SK-N-MC (cell line): ENCODE data around the gene NFATC2.

Source experiments
- DNase-seq: peaks from one replicate; pipeline ENCODE4 v3.0.0-alpha.2; 2011; ENCODE audit warnings: low read depth, low spot score
- H3K27ac ChIP-seq: fragments of 200-600 bp; sonication (generic); 2 replicates; pipeline ENCODE4 v1.5.1; 2016; ENCODE audit warnings: mixed run types
- H3K36me3 ChIP-seq: fragments of 200-600 bp; sonication (generic); 2 replicates; pipeline ENCODE4 v1.6.1; 2017; ENCODE audit warnings: antibody characterized with exemption, low read length, mixed read lengths; ENCODE audit not compliant: insufficient read depth
- H3K4me3 ChIP-seq: fragments of 200-600 bp; sonication (generic); 2 replicates; pipeline ENCODE4 v1.5.1; 2016
- H3K9ac ChIP-seq: fragments of 200-600 bp; sonication (generic); 2 replicates; pipeline ENCODE4 v1.8.0; 2017; ENCODE audit warnings: mixed run types, mixed read lengths; ENCODE audit not compliant: insufficient read length
- H3K9me3 ChIP-seq: fragments of 200-600 bp; sonication (generic); 2 replicates; pipeline ENCODE4 v1.6.1; 2017; ENCODE audit warnings: low read depth, mild to moderate bottlenecking, antibody characterized with exemption, low read length, moderate library complexity, mixed read lengths
- EZH2 ChIP-seq: fragments of 200-600 bp; sonication (generic); IDR thresholded peaks from one replicate; pipeline ENCODE4 v1.6.1; 2017; ENCODE audit warnings: antibody characterized with exemption
- FOXP2 ChIP-seq: optimal IDR thresholded peaks from 2 replicates; pipeline ENCODE3; 2011; ENCODE audit warnings: mild to moderate bottlenecking, moderate library complexity; ENCODE audit not compliant: insufficient read depth; ENCODE audit errors: extremely low read length, control extremely low read depth
- POLR2AphosphoS5 ChIP-seq: IDR thresholded peaks from 2 replicates; pipeline ENCODE4 v1.6.1; 2012; ENCODE audit warnings: mild to moderate bottlenecking, low read depth, low read length, borderline replicate concordance

NFATC2 gene

GRCh38 chr20:51382111-51382985 lies 160.2 kb downstream of the NFATC2 start:
- DNase-seq, result no peak
- TF ChIP-seq FOXP2 (no peak), EZH2 (no peak), POLR2AphosphoS5 (no peak)
- no peaks in the 10 kb centered on the region for H3K9me3 ChIP-seq
- no peaks in the 10 kb centered on the region for H3K36me3 ChIP-seq
- no peak overlapping the region for H3K27ac ChIP-seq
- H3K4me3 ChIP-seq, result no peak overlapping the region
- H3K9ac ChIP-seq, result no peak overlapping the region

DNA sequence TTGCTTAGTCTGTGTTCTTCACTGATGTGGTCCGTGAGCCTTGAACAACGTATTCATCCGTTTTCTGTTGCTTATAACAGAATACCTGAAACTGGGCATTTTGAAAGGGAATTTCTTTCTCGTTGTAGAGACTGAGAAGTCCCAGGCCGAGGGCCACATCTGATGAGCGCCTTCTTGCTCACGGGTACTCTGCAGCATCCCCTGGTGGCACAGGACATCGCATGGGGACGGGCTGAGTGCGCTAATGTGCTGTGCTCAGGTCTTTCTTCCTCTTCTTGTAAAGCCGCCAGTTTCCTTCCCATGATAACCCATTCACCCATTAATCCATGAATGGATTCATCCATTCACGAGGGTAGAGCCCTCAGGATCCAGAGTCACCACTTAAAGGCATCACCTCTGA lies 161.0 kb downstream of the NFATC2 start:
- no peak for DNase-seq
- H3K27ac ChIP-seq, result no peak overlapping the region
- no peaks in the 10 kb centered on the region for H3K36me3 ChIP-seq
- no peaks in the 10 kb centered on the region for H3K9me3 ChIP-seq
- H3K4me3 ChIP-seq, result no peak overlapping the region
- H3K9ac ChIP-seq, result no peak overlapping the region
- TF ChIP-seq FOXP2, result no peak

GRCh38 chr20:51380401-51381385 lies 161.8 kb downstream of the NFATC2 start:
- Histone ChIP-seq H3K9me3 (no peaks in the 10 kb centered on the region), H3K27ac (no peak overlapping the region), H3K4me3 (no peak overlapping the region), H3K36me3 (no peaks in the 10 kb centered on the region), H3K9ac (no peak overlapping the region)
- TF ChIP-seq FOXP2 (no peak), EZH2 (no peak), POLR2AphosphoS5 (no peak)
- DNase-seq, result no peak

GRCh38 chr20:51379601-51380341 lies 162.7 kb downstream of the NFATC2 start:
- DNase-seq, result no peak
- no peaks in the 10 kb centered on the region for H3K9me3 ChIP-seq
- H3K4me3 ChIP-seq, result no peak overlapping the region
- H3K9ac ChIP-seq, result no peak overlapping the region
- H3K36me3 ChIP-seq, result no peaks in the 10 kb centered on the region
- TF ChIP-seq POLR2AphosphoS5 (no peak), FOXP2 (no peak), EZH2 (no peak)
- no peak overlapping the region for H3K27ac ChIP-seq

- Histone ChIP-seq H3K9ac (no peak overlapping the region), H3K27ac (no peak overlapping the region), H3K9me3 (no peaks in the 10 kb centered on the region), H3K4me3 (no peak overlapping the region), H3K36me3 (no peaks in the 10 kb centered on the region)
- no peak for DNase-seq
- no peak for TF ChIP-seq EZH2
- no peak for TF ChIP-seq FOXP2
- TF ChIP-seq POLR2AphosphoS5, result no peak
These were observed 164.2 kb downstream of the NFATC2 start for GRCh38 chr20:51378171-51378928.

- TF ChIP-seq POLR2AphosphoS5, result no peak
- no peak for DNase-seq
- Histone ChIP-seq H3K36me3 (no peaks in the 10 kb centered on the region), H3K9ac (no peak overlapping the region), H3K27ac (no peak overlapping the region), H3K4me3 (no peak overlapping the region), H3K9me3 (no peaks in the 10 kb centered on the region)
These were observed 165.4 kb downstream of the NFATC2 start for GRCh38 chr20:51377132-51377531.

DNA sequence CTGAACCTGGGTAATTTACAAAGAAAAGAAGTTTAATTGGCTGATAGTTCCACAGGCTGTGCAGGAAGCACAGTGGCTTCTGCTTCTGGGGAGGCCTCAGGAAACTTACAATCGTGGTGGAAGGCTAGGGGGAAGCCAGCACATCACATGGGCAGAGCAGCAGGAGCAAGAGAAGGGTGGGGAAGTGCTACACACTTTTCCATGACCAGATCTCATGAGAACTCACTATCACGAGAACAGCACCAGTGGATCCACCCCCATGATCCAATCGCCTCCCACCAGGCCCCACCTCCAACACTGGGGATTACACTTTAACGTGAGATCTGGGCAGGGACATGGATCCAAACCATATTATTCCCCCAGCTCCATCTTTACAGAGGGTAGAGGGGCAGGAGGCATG lies 166.4 kb downstream of the NFATC2 start:
- no peaks in the 10 kb centered on the region for H3K36me3 ChIP-seq
- H3K9ac ChIP-seq, result no peak overlapping the region
- no peaks in the 10 kb centered on the region for H3K9me3 ChIP-seq
- DNase-seq, result no peak
- TF ChIP-seq EZH2, result no peak
- H3K27ac ChIP-seq, result no peak overlapping the region
- H3K4me3 ChIP-seq, result no peak overlapping the region

DNA sequence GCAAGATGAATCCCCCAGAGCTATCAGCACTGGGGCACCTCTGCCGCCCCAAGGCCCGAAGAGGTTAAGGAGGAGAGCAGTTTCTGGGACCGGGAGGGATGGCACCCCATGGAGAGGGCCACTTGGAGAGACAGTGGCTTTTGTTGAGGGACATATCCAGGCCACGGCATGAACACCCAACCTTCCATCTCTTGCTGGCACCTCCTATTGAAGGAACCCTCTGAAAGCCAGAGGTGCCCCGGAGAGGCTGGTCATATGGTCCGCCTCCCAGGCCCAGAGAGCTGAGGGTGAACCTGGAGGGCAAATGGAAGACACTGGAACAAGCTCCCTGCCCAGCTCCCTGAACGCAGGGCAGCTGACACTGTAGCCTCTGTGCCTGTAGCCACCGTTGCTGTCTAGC lies 167.0 kb downstream of the NFATC2 start:
- no peaks in the 10 kb centered on the region for H3K9me3 ChIP-seq
- no peak for DNase-seq
- H3K36me3 ChIP-seq, result no peaks in the 10 kb centered on the region
- no peak for TF ChIP-seq EZH2
- no peak for TF ChIP-seq POLR2AphosphoS5
- TF ChIP-seq FOXP2, result no peak
- no peak overlapping the region for H3K27ac ChIP-seq
- no peak overlapping the region for H3K9ac ChIP-seq
- H3K4me3 ChIP-seq, result no peak overlapping the region
